Activated CD4-positive, alpha-beta T cell treated with anti-CD3 and anti-CD28 coated beads, Interleukin-10, Interleukin-2, amounts not matched to agents 100 ng/mL and 50 ng/mL, durations not matched to agents 16 hours and 8 hours (primary cell): ENCODE data around the gene VWDE.
A peak's percentile ranks its signal among the peaks of the same experiment; 100 is the strongest.
"Not testable (repeated sequence)": the region's sequence is repeated elsewhere in the genome, so short reads cannot be mapped to it uniquely, and the experiment has no call there.

Experiments
- DNase-seq: peaks from one replicate; pipeline ENCODE4 v3.0.0-alpha.2; 2020

The VWDE gene

DNA sequence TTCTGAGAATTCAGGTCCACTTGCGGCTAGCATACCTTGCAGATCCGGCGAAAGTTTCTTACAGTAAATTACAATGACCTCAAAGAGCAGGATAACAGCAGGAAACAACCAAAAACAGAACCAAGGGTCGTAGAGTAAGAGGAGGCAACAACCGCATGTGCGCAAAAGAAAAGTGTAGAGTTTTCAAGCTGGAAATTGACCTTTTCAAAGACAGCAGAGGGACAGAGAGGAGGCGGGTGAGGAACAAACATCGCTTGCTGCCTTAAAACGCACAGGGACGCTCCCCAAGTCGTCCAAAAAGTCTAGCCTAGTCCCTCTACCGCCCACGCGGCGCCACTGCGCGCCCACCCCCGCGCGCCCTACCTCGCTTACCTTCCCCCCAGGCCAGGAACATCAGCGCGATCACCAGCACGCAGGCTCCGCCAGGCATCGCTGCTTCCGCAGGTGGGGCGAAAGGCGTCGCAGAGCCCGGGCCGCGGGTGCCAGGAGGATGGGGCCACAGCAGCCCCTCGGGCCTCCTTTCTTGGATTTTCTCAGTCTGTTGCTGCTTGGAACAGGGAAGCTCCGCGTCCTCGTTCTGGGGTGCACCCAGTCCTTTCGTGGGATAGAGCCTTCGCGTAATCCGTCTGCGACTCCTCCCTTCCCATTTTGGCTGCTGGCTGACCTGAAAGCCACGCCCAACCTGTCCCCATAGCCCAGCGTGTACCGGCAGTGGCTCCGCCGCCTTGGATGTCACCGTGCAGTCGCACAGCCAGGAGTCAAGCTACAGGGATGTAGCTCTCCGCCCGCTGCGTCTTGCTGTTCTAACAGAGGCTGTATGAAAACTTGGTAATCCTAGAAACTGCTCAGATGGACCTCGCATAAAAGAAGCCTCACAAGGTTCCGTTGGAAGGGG lies at the start of gene VWDE:
Gene VWDE (minus strand): TSS at position 579 of the 895 bp plus-strand sequence. CDS start 149 bp downstream, at position 430.
- DNase-seq, result peak; percentile 69

DNA sequence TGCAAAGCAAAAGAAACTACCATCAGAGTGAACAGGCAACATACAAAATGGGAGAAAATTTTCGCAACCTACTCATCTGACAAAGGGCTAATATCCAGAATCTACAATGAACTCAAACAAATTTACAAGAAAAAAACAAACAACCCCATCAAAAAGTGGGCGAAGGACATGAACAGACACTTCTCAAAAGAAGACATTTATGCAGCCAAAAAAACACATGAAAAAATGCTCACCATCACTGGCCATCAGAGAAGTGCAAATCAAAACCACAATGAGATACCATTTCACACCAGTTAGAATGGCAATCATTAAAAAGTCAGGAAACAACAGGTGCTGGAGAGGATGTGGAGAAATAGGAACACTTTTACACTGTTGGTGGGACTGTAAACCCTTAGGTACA lies 49.5 kb upstream of the VWDE start:
- not testable (repeated sequence) for DNase-seq

DNA sequence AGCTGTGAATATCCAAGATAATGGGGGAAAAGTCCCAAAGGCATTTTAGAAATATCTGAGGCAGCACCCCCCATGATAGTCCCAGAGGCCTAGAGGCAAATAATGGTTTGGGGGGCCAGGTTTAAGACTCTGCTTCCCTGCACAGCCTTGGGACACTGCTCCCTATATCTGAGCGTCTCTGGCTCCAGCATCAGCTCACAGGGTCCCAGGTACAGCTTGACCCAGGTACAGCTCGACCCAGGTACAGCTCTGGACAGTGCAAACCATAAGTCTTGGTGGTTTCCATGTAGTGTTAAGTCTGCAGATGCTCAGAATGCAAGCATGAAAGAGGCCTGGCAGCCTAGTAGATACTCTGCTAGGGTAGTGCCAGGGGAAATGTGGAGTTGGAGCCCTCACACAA lies 47.0 kb upstream of the VWDE start:
- no peak for DNase-seq

DNA sequence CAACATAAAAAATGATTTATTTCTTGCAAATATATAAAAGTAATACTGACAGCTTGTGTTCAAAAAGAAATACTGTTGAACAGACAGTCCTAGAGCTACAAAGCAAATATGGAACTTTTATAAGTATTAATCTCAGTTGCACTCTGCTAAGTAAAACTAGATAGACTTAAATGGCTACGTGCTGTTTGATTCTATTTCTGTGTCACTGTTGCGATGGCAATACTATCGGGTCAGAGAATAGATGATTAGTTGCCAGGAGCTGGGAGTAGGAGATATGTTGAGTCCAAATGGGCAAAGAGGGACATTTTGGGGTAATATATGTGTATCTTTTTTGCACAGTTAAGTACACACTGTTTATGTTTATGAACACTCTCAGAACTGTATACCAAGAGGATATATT lies 41.1 kb upstream of the VWDE start:
- DNase-seq, result no peak

DNA sequence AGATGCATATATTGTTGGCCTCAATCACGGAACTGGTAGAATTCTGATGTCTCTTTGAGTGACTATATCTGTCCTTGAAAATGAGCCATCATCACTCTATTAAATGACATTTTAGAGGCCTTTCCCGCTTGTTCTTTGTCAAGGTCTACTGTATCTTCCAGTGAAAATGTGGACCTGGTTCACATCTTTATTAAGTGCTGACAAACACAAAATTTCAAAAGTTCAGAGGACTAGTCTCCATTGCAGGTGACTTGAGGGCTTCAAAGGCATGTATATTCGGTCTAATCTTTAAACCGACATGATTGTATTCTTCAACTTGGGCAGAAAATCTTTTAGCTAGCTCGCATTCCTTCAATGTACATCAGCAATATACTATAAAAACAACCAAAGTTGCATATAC lies 36.6 kb upstream of the VWDE start:
- DNase-seq, result no peak

GRCh38 chr7:12436896-12437535 lies 33.4 kb upstream of the VWDE start:
- DNase-seq, result no peak

DNA sequence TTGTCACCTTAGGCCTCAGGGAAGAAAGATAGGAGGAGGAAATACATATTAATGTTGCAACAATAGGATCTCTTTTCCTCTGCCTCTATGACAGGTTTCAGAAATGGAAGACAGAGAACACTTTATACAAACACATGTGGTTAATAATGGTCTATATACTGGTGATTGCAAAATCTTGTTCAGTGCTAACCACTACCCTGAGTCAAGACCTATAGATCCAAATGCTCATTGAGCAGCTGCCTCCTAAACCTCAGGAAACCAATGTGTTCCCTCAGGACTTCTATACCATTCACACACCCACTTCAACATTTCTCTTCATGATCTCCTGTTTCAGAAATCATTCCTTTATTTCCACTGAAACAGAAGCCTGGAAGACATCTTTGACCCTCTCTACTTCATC lies 32.5 kb upstream of the VWDE start:
- no peak for DNase-seq

GRCh38 chr7:12434012-12434642 lies 30.5 kb upstream of the VWDE start:
- DNase-seq, result no peak

GRCh38 chr7:12431886-12432556 lies 28.4 kb upstream of the VWDE start:
- no peak for DNase-seq

DNA sequence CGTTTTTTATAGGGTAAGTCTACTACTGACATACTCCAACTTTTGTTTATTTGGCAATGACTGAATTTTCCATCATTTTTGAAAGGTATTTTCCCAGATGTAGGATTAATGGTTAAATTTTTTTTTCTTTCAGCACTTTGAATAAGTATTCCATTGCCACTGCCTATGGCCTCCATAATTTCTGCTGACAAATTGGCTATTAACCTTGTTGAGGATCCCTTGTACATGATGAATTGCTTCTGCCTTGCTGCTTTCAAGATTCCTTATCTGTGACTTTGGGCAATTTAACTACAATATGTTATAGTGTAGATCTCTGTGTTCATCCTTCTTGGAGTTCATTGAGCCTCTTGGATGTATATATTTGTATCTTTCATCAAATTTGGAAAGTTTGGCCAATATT lies 21.6 kb upstream of the VWDE start:
- DNase-seq, result no peak

- no peak for DNase-seq
These were observed 20.5 kb upstream of the VWDE start for GRCh38 chr7:12423997-12424745.

DNA sequence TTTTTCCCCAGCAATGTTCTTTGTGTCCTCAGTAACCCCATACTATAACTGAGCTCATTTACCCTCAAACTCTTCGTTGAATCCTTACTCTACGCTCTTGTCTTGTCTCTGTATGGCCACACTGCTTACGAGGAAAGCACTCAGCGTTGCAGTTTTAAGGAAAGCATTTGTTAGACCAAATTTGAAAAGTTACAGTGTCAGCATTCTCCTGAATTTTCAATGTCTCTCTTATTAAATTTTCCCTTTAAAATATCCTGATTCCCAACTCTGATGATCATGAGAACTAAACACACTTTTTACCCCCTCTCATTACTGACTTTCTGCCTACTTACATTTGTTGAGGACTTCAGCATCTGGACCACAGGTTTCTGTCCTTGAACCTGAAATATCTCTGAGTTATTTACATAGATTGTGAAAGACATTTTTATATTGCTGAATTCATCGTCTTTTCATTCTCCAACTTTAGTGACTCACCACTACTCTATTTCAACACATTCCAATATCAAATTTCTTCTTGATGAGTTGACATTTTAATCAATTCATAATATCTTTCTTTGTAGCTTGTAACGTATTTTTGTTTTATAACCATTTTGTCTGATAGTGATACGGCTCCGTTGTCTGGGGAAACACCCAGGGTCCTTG lies 19.8 kb upstream of the VWDE start:
- no peak for DNase-seq

GRCh38 chr7:12422554-12423320 lies 19.1 kb upstream of the VWDE start:
- no peak for DNase-seq

- DNase-seq, result no peak
These were observed 14.8 kb upstream of the VWDE start for GRCh38 chr7:12418452-12418851.

DNA sequence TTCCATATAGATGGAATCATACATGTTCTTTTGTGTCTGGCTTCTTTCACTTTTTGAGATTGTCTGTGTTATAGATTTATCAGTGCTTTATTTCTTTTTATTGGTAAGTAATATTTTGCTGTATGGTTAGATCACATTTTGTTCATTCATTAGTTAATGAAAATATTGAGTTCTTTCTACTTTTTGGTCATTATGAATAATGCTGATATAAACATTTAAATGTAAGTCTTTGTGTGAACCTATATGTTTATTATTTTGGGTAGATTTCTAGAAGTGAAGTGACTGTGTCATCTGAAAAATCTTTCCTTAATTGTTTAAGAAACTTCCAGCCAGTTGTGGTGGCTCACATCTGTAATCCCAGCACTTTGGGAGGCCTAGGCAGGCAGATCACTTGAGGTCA lies 11.4 kb upstream of the VWDE start:
- DNase-seq, result no peak

DNA sequence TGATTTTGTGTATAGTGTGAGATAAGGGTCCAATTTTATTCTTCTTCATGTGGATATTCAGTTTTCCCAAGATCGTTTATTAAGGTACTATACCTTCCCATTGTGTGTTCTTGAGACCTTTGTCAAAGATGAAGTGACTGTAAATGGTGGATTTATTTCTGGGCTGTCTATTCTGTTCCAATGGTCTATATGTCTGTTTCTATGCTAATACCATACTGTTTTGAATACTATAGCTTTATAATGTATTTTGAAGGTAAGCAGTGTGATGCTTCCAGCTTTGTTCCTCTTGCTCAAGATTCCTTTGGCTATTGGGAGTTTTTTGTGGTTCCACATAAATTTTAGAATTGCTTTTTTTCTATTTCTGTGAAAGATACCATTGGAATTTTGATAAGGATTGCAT lies 8.7 kb upstream of the VWDE start:
- DNase-seq, result no peak

DNA sequence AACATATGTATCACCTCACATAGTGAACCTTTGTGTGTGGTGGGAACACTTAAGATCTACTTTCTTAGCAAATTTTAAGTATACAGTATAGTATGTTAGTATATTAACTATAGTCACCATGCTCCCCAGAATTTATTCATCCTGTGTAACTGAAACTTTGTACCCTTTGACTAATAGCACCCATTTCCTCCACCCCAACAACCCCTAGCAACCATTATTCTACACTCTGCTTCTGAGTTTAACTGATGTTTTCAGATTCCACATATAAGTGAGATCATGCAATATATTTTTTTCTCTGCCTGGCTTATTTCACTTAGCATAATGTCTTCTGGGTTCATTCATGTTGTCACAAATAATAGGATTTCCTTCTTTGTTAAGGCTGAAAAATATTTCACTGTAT lies 6.9 kb upstream of the VWDE start:
- DNase-seq, result no peak

GRCh38 chr7:12409097-12409711 lies 5.5 kb upstream of the VWDE start:
- DNase-seq, result no peak

- DNase-seq, result not testable (repeated sequence)
These were observed 4.0 kb upstream of the VWDE start for GRCh38 chr7:12407652-12408051.

DNA sequence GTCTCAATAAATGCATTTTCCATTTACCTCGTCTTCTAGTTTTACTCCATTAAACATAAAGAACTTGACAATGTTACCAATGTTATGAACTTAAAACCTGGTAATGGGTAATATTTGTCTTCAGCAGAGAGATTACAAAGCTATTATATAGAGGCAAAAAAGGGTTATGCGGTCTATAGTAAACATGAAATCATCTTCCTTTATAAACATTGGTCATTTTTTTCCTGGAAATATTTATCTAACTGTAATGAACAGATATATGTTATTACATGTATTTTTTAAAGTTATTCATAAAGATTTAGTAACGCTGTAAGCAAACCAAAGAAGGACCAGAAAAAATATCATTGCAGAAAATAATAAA lies 1.3 kb downstream of the VWDE start:
- DNase-seq, result no peak
